DND-41 (cell line): ENCODE data around the gene OBSL1.

Source experiments
- CTCF ChIP-seq: IDR thresholded peaks from 2 replicates; pipeline ENCODE4 v1.5.1; 2012; ENCODE audit warnings: borderline replicate concordance, low read length, moderate library complexity, mild to moderate bottlenecking; ENCODE audit not compliant: poor library complexity, severe bottlenecking; ENCODE audit errors: extremely low read depth
- EZH2 ChIP-seq: IDR thresholded peaks from 3 replicates; pipeline ENCODE4 v1.6.1; 2012; ENCODE audit warnings: borderline replicate concordance, low read depth, mild to moderate bottlenecking, moderate library complexity, low read length, inconsistent platforms; ENCODE audit not compliant: severe bottlenecking

GRCh38 chr2:219562049-219563020, 9.0 kb downstream of the OBSL1 start:
- no peak for TF ChIP-seq CTCF
- TF ChIP-seq EZH2 = no peak
